Nephron progenitor cell (in vitro differentiated cells): ENCODE data around the gene DIS3L2.
"Not testable (repeated sequence)": the region's sequence is repeated elsewhere in the genome, so short reads cannot be mapped to it uniquely, and the experiment has no call there.

ENCODE experiments used
- DNase-seq: peaks from one replicate; pipeline ENCODE4 v3.0.0; 2021
- H3K27ac Mint-ChIP-seq: 2 replicates; pipeline ENCODE4 v1.8.0; 2021; ENCODE audit warnings: mild to moderate bottlenecking, moderate library complexity, mixed read lengths
- H3K27me3 Mint-ChIP-seq: 2 replicates; pipeline ENCODE4 v1.8.0; 2021; ENCODE audit warnings: mild to moderate bottlenecking, low read depth, mixed read lengths; ENCODE audit not compliant: poor library complexity
- H3K36me3 Mint-ChIP-seq: 2 replicates; pipeline ENCODE4 v1.8.0; 2021; ENCODE audit warnings: low read depth, mixed read lengths
- H3K4me1 Mint-ChIP-seq: 2 replicates; pipeline ENCODE4 v1.8.0; 2021; ENCODE audit warnings: mixed read lengths
- H3K4me3 Mint-ChIP-seq: 2 replicates; pipeline ENCODE4 v1.8.0; 2021; ENCODE audit warnings: mild to moderate bottlenecking, moderate library complexity, mixed read lengths
- H3K9me3 Mint-ChIP-seq: 2 replicates; pipeline ENCODE4 v1.8.0; 2021; ENCODE audit warnings: mild to moderate bottlenecking, moderate library complexity, mixed read lengths
- TF ChIP-seq, protein P1 (sequence below): fragments of 200-600 bp; sonication (generic); IDR thresholded peaks from 2 replicates; pipeline ENCODE4 v1.5.0; 2021; ENCODE audit warnings: antibody characterized with exemption

The DIS3L2 gene

DNA sequence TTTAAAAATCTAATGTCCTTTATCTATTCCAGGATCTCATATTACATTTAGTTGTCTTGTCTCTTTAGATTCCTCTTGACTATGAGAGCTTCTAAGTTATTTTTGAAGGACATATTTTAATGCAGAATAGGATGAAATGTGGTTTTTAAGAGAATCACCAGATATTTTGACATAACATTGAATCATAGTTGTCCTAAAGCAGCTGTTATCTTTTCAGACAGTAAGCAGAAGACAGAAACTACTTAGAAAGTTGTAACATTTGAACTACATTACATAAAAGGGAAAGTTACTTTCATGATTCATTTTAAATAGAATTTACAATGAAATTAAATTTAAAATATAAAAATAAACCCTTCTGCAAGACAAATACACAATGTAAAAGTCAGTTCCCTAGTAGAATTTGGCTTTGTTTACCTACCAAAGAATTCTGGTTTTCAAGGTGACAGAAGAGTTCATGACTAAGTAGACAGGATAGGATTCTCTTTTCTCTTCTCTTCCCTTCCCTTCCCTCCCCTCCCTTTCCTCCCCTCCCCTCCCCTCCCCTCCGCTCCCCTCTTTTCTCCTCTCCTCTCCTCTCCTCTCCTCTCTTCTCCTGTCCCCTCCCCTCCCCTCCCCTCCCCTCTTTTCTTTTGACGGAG lies 186.0 kb downstream of the DIS3L2 start:
- no peaks in the 10 kb centered on the region for H3K27me3 Mint-ChIP-seq
- H3K27ac Mint-ChIP-seq, result peak overlapping the region; percentile 81
- DNase-seq, result no peak
- H3K9me3 Mint-ChIP-seq, result no peaks in the 10 kb centered on the region
- TF ChIP-seq, protein P1, sequence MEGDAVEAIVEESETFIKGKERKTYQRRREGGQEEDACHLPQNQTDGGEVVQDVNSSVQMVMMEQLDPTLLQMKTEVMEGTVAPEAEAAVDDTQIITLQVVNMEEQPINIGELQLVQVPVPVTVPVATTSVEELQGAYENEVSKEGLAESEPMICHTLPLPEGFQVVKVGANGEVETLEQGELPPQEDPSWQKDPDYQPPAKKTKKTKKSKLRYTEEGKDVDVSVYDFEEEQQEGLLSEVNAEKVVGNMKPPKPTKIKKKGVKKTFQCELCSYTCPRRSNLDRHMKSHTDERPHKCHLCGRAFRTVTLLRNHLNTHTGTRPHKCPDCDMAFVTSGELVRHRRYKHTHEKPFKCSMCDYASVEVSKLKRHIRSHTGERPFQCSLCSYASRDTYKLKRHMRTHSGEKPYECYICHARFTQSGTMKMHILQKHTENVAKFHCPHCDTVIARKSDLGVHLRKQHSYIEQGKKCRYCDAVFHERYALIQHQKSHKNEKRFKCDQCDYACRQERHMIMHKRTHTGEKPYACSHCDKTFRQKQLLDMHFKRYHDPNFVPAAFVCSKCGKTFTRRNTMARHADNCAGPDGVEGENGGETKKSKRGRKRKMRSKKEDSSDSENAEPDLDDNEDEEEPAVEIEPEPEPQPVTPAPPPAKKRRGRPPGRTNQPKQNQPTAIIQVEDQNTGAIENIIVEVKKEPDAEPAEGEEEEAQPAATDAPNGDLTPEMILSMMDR, result no peak
- no peak overlapping the region for H3K4me3 Mint-ChIP-seq
- peaks cover 15% of the 10 kb centered on the region for H3K36me3 Mint-ChIP-seq
- no peaks in the 10 kb centered on the region for H3K4me1 Mint-ChIP-seq

GRCh38 chr2:232162187-232162586 lies 200.7 kb downstream of the DIS3L2 start:
- no peak overlapping the region for H3K4me3 Mint-ChIP-seq
- no peak overlapping the region for H3K27ac Mint-ChIP-seq
- no peaks in the 10 kb centered on the region for H3K9me3 Mint-ChIP-seq
- peaks cover 7% of the 10 kb centered on the region for H3K4me1 Mint-ChIP-seq
- peaks cover 45% of the 10 kb centered on the region for H3K36me3 Mint-ChIP-seq
- H3K27me3 Mint-ChIP-seq, result no peaks in the 10 kb centered on the region
- no peak for DNase-seq
- TF ChIP-seq, protein P1, result no peak

- DNase-seq, result no peak
- H3K9me3 Mint-ChIP-seq, result peaks cover 4% of the 10 kb centered on the region
- TF ChIP-seq, protein P1, result no peak
- H3K27ac Mint-ChIP-seq, result no peak overlapping the region
- peaks cover 10% of the 10 kb centered on the region for H3K36me3 Mint-ChIP-seq
- no peaks in the 10 kb centered on the region for H3K27me3 Mint-ChIP-seq
- H3K4me1 Mint-ChIP-seq, result no peaks in the 10 kb centered on the region
- H3K4me3 Mint-ChIP-seq, result no peak overlapping the region
These were observed 208.9 kb downstream of the DIS3L2 start for GRCh38 chr2:232170396-232170795.

DNA sequence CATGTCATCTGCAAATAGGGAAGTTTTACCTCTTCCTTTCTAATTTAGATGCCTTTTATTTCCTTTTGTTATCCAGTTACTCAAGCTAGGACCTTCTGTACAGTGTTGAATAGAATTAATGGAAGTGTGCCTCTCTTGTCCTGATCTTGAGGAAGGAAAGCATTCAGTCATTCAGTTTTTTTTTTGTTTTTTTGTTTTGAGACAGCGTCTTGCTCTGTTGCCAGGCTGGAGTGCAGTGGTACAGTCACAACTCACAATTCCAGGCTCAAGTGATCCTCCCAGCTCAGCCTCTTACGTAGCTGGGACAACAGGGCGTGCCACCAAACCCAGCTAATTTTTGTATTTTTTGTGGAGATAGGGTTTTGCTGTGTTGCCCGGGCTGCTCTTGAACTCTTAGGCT lies 213.1 kb downstream of the DIS3L2 start:
- TF ChIP-seq, protein P1, result no peak
- no peaks in the 10 kb centered on the region for H3K4me1 Mint-ChIP-seq

GRCh38 chr2:232176587-232176986 lies 215.1 kb downstream of the DIS3L2 start:
- not testable (repeated sequence) for H3K27ac Mint-ChIP-seq, DNase-seq, H3K4me1 Mint-ChIP-seq, H3K27me3 Mint-ChIP-seq, H3K4me3 Mint-ChIP-seq
- H3K36me3 Mint-ChIP-seq, result peaks cover 27% of the 10 kb centered on the region
- peaks cover 17% of the 10 kb centered on the region for H3K9me3 Mint-ChIP-seq

More for the DNA sequence above, 213.1 kb downstream of the DIS3L2 start:
- Mint-ChIP-seq H3K27me3 (no peaks in the 10 kb centered on the region), H3K9me3 (peaks cover 13% of the 10 kb centered on the region), H3K4me3 (no peak overlapping the region), H3K27ac (peak overlapping the region; percentile 45), H3K36me3 (peaks cover 21% of the 10 kb centered on the region)
- DNase-seq, result no peak

- Mint-ChIP-seq H3K4me3 (no peak overlapping the region), H3K4me1 (no peaks in the 10 kb centered on the region), H3K27ac (no peak overlapping the region), H3K27me3 (no peaks in the 10 kb centered on the region), H3K36me3 (peaks cover 54% of the 10 kb centered on the region), H3K9me3 (peaks cover 33% of the 10 kb centered on the region)
- TF ChIP-seq, protein P1, result no peak
- no peak for DNase-seq
These were observed 221.8 kb downstream of the DIS3L2 start for GRCh38 chr2:232183279-232183678.
